Fibroblast of lung (primary cell): ENCODE data around the gene EFCAB8. TPM values are rescaled to one million over a fixed set of nuclear protein-coding genes. Genes with fewer than 3 reads are reported as not detected.

Experiments
- DNase-seq, 2 donors: peaks; one replicate each; pipeline versions ENCODE4 v3.0.0 to v3.0.0-alpha.2; 2010; ENCODE audit warnings: low read depth in 2 of 2
- H2AFZ ChIP-seq: 2 replicates; pipeline ENCODE4 v1.5.1; 2012; ENCODE audit warnings: low read length, control low read depth, inconsistent platforms
- H3K27ac ChIP-seq: 2 replicates; pipeline ENCODE4 v1.5.1; 2011; ENCODE audit warnings: low read length, control low read depth; ENCODE audit not compliant: insufficient read depth
- H3K27me3 ChIP-seq: 2 replicates; pipeline ENCODE4 v1.5.1; 2011; ENCODE audit warnings: mild to moderate bottlenecking, low read length; ENCODE audit not compliant: control insufficient read depth, insufficient read depth
- H3K36me3 ChIP-seq: 2 replicates; pipeline ENCODE4 v1.5.1; 2011; ENCODE audit warnings: low read length; ENCODE audit not compliant: control insufficient read depth, insufficient read depth
- H3K4me1 ChIP-seq: 2 replicates; pipeline ENCODE4 v1.5.1; 2011; ENCODE audit warnings: low read length; ENCODE audit not compliant: control insufficient read depth, insufficient read depth; ENCODE audit errors: extremely low read depth
- H3K4me2 ChIP-seq: 2 replicates; pipeline ENCODE4 v1.5.1; 2011; ENCODE audit warnings: low read length, control low read depth; ENCODE audit not compliant: insufficient read depth; ENCODE audit errors: extremely low read depth
- H3K4me3 ChIP-seq, 4 experiments: fragments of 200-600 bp in 1 of 4; sonication (generic) in 1 of 4; replicated peaks in 1 of 4; 2 replicates each; pipeline ENCODE4 v1.5.1; 2011 to 2016; ENCODE audit warnings: low read length in 4 of 4, low read depth in 3 of 4, mild to moderate bottlenecking in 3 of 4, control low read depth in 2 of 4, inconsistent platforms in 1 of 4, mixed read lengths in 1 of 4; ENCODE audit not compliant: insufficient read depth in 1 of 4; ENCODE audit errors: control extremely low read depth in 1 of 4
- H3K79me2 ChIP-seq: 2 replicates; pipeline ENCODE4 v1.5.1; 2012; ENCODE audit warnings: mild to moderate bottlenecking, low read length, inconsistent platforms; ENCODE audit not compliant: control insufficient read depth, insufficient read depth
- H3K9ac ChIP-seq: 2 replicates; pipeline ENCODE4 v1.5.1; 2011; ENCODE audit warnings: mild to moderate bottlenecking, low read length, control low read depth; ENCODE audit not compliant: insufficient read depth
- H3K9me3 ChIP-seq: 2 replicates; pipeline ENCODE4 v1.5.1; 2012; ENCODE audit warnings: low read depth, low read length; ENCODE audit not compliant: control insufficient read depth, insufficient read depth
- H4K20me1 ChIP-seq: 2 replicates; pipeline ENCODE4 v1.5.1; 2011; ENCODE audit warnings: low read length; ENCODE audit not compliant: control insufficient read depth, insufficient read depth; ENCODE audit errors: extremely low read depth
- CTCF ChIP-seq, 2 donors: IDR thresholded peaks in 1 of 2; conservative IDR thresholded peaks in 1 of 2; 1 replicate in 1 of 2; 2 replicates in 1 of 2; pipeline ENCODE4 v1.5.1; 2011 to 2012; ENCODE audit warnings: low read length in 2 of 2, control low read depth in 1 of 2, inconsistent platforms in 1 of 2, low read depth in 1 of 2, mild to moderate bottlenecking in 1 of 2
- EZH2 ChIP-seq: IDR thresholded peaks from 2 replicates; pipeline ENCODE4 v1.5.1; 2012; ENCODE audit warnings: low read length, control low read depth, mild to moderate bottlenecking; ENCODE audit errors: missing control alignments
- polyA plus RNA-seq, 2 donors: library from polyadenylated mRNA; depleted of rRNA in 1 of 2; stranded (reverse) in 1 of 2; unstranded in 1 of 2; fragments of >200 nt; gene quantifications; 2 replicates each; pipeline ENCODE4 v1.2.1, GENCODE V29; 2011 to 2012; ENCODE audit warnings: missing spikeins in 1 of 2
- total RNA-seq: library from RNA; depleted of rRNA; stranded (reverse); fragments of >200 nt; gene quantifications from 2 replicates; pipeline ENCODE4 v1.2.1, GENCODE V29; 2014

EFCAB8 gene
- total and polyA plus RNA-seq, 2 donors (not counting 1 experiment from before 2014, with no cell fraction given) = under 0.01 TPM; not detected in 1

DNA sequence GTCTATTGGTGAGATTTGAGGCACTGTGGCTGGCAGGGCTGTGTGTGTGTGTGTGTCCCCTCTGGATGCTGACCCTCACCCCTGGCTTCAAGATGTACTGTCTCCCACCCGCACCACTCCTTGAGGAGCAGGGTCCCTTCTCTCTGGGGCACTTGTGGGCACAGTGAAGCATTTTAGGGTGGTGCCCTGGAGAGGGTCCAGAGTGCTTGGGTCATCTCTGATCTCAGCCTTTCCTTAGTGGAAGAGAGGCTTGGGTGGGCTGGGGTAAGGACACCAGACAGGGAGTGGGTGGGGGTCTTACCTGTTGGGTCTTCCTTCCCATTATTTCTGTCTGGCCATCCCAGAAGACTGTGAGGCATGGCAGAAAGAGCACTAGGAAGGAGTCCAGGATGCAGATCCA, 66.1 kb downstream of the EFCAB8 start:
- Histone ChIP-seq H3K36me3 (no peaks in the 10 kb centered on the region), H3K27ac (no peak overlapping the region), H3K9me3 (no peaks in the 10 kb centered on the region), H3K79me2 (no peaks in the 10 kb centered on the region), H3K4me2 (no peak overlapping the region), H3K4me3 (no peak overlapping the region), H3K27me3 (no peaks in the 10 kb centered on the region), H3K4me1 (no peaks in the 10 kb centered on the region), H2AFZ (no peak overlapping the region), H4K20me1 (no peaks in the 10 kb centered on the region), H3K9ac (no peak overlapping the region)
- no peak for DNase-seq
- TF ChIP-seq CTCF (conservative IDR thresholded peaks at IDR 0.05 in 1 of 2, IDR thresholded peaks at IDR 0.05 in 1 of 2; ENCODE audit: low read depth in 1 of 2, low read length in 2 of 2) (no peak), EZH2 (no peak)

DNA sequence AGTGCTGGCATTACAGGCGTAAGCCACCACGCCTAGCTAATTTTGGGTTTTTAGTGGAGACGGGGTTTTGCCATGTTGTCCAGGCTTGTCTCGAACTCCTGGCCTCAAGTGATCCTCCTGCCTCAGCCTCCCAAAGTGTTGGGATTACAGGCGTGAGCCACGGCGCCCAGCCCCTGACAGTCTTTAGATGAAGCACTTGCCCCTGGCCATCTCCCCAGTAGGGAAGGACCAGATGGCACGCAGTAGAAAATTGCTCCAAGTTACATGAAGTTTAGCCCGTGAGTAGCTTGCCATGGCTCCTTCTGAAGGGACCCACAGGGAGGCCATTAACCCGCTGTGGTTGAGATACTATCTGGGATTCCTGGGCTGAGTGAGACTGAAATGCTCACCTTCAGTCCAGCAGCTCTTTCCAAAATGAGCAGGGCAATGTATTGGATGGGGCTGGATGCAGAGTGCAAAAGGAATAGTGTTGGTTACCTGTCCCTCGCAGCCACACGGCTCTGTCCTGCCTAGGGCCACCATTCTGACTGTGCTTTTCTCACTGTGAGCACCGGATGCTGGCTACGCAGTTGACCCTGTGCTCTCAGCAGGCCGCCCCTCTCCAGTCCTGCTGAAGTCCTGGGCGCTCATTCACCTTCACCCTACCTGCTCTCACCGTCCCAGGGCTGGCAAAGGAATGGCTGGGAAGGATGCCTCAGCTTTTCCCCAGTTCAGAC, 66.9 kb downstream of the EFCAB8 start:
- H3K27ac ChIP-seq = no peak overlapping the region
- H3K4me1 ChIP-seq = no peaks in the 10 kb centered on the region
- H2AFZ ChIP-seq = no peak overlapping the region
- no peak overlapping the region for H3K9ac ChIP-seq
- H3K9me3 ChIP-seq = no peaks in the 10 kb centered on the region
- TF ChIP-seq CTCF (conservative IDR thresholded peaks at IDR 0.05 in 1 of 2, IDR thresholded peaks at IDR 0.05 in 1 of 2; ENCODE audit: low read depth in 1 of 2, low read length in 2 of 2) (no peak), EZH2 (no peak)
- no peaks in the 10 kb centered on the region for H3K36me3 ChIP-seq
- no peak for DNase-seq
- H3K4me3 ChIP-seq = no peak overlapping the region
- no peaks in the 10 kb centered on the region for H3K79me2 ChIP-seq
- H3K27me3 ChIP-seq = no peaks in the 10 kb centered on the region
- H3K4me2 ChIP-seq = no peak overlapping the region
- no peaks in the 10 kb centered on the region for H4K20me1 ChIP-seq

GRCh38 chr20:32929162-32929561, 70.4 kb downstream of the EFCAB8 start:
- Histone ChIP-seq H3K79me2 (no peaks in the 10 kb centered on the region), H3K27ac (no peak overlapping the region), H3K4me1 (no peaks in the 10 kb centered on the region), H3K4me2 (no peak overlapping the region), H4K20me1 (no peaks in the 10 kb centered on the region), H2AFZ (no peak overlapping the region), H3K36me3 (no peaks in the 10 kb centered on the region), H3K9ac (no peak overlapping the region), H3K4me3 (no peak overlapping the region), H3K27me3 (no peaks in the 10 kb centered on the region), H3K9me3 (no peaks in the 10 kb centered on the region)
- DNase-seq = no peak
- TF ChIP-seq CTCF (conservative IDR thresholded peaks at IDR 0.05 in 1 of 2, IDR thresholded peaks at IDR 0.05 in 1 of 2; ENCODE audit: low read depth in 1 of 2, low read length in 2 of 2) = no peak
- TF ChIP-seq EZH2 = no peak
